ENCODE data around the gene ZNF593OS. TPM values are rescaled to one million over a fixed set of nuclear protein-coding genes. Genes with fewer than 3 reads are reported as not detected.

ZNF593OS gene
- total and polyA plus RNA-seq, 10 donors: 0.26 to 0.43 (median 0.26) TPM; not detected in 7

DNA sequence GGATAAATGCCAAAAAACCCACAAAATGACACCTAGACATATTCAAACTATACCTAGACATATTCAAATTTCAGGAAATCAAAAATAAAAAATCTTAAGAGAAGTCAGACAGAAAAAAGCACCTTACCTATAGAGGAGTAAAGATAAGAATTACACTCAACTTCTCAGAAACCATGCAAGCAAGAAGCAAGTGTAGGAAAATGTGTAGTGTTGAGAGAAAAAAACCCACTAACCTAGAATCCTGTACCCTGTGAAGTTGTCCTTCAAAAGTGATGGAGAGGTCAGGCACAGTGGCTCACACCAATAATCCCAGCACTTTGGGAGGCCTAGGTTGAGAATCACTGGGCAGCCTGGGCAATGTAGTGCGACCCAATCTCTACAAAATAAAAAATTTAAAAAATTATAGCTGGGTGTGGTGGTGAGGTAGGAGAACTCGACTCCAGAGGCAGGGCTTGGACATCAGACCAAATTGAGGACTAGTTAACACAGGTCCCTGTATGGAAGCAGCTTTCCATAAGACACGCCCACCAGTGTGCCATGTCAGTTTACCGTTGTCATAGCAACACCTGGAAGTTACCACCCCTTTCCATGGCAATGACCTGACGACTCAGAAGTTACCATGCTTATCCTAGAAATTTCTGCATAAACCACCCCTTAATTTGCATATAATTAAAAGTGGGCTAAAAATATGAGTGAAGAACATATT lies 39.4 kb downstream of the ZNF593OS start:
- intact Hi-C loops (cut with DNase I; ENCODE audit: low total_unique reads): no loop called here
- H3K27ac ChIP-seq: no peak overlapping the region
- no peak overlapping the region for H3K4me3 ChIP-seq
- 81 to 89% (median 86%) methylated on average over 5 of the region's 5 CpGs for WGBS, 5 donors
- peaks cover 0 to 13% (median 7%) of the 10 kb centered on the region in 6 donors for H3K4me1 ChIP-seq
- H3K36me3 ChIP-seq: no peaks in the 10 kb centered on the region
- no peak for TF ChIP-seq POLR2A (IDR thresholded peaks at IDR 0.05)
- TF ChIP-seq, protein P1, sequence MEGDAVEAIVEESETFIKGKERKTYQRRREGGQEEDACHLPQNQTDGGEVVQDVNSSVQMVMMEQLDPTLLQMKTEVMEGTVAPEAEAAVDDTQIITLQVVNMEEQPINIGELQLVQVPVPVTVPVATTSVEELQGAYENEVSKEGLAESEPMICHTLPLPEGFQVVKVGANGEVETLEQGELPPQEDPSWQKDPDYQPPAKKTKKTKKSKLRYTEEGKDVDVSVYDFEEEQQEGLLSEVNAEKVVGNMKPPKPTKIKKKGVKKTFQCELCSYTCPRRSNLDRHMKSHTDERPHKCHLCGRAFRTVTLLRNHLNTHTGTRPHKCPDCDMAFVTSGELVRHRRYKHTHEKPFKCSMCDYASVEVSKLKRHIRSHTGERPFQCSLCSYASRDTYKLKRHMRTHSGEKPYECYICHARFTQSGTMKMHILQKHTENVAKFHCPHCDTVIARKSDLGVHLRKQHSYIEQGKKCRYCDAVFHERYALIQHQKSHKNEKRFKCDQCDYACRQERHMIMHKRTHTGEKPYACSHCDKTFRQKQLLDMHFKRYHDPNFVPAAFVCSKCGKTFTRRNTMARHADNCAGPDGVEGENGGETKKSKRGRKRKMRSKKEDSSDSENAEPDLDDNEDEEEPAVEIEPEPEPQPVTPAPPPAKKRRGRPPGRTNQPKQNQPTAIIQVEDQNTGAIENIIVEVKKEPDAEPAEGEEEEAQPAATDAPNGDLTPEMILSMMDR (IDR thresholded peaks at IDR 0.05 in 8 of 11, conservative IDR thresholded peaks at IDR 0.05 in 3 of 11): no peak
- no peak for TF ChIP-seq POLR2AphosphoS5 (IDR thresholded peaks at IDR 0.05)
- H3K9me3 ChIP-seq: peaks cover 0 to 10% (median 0%) of the 10 kb centered on the region in 8 donors
- DNase-seq: no peak
- H3K27me3 ChIP-seq (replicated peaks in 1 of 7): no peaks in the 10 kb centered on the region

DNA sequence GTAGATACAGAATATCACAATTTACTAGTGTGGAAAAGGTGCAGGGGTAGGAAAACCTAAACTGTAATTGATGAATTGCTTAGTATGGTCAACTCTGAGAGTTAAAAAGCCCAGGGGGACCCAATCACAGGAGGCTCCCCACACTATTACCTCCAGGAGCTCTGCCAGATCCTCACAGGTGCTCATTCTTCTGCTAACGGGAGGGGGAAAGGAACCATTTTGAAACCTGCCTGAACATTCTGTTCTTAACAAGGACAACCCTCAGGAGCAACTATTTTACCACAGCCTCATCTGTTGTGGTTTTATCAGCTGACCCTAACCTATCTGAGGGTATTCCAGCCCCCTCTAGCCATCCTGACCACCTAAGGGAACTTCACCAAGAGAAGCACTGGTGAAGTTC lies 40.9 kb downstream of the ZNF593OS start:
- H3K27ac ChIP-seq: no peak overlapping the region
- DNase-seq: no peak
- H3K4me3 ChIP-seq: no peak overlapping the region
- no peaks in the 10 kb centered on the region for H3K27me3 ChIP-seq (replicated peaks in 1 of 7)
- peaks cover 0 to 29% (median 23%) of the 10 kb centered on the region in 6 donors for H3K4me1 ChIP-seq
- intact Hi-C loops (cut with DNase I; ENCODE audit: low total_unique reads): no loop called here
- TF ChIP-seq, protein P1 (IDR thresholded peaks at IDR 0.05 in 8 of 11, conservative IDR thresholded peaks at IDR 0.05 in 3 of 11): no peak
- TF ChIP-seq POLR2A (IDR thresholded peaks at IDR 0.05): no peak
- H3K36me3 ChIP-seq: no peaks in the 10 kb centered on the region
- WGBS, 5 donors: 65 to 89% (median 71%) methylated on average over 1 of the region's 1 CpG
- H3K9me3 ChIP-seq: peaks cover 0 to 10% (median 0%) of the 10 kb centered on the region in 8 donors

DNA sequence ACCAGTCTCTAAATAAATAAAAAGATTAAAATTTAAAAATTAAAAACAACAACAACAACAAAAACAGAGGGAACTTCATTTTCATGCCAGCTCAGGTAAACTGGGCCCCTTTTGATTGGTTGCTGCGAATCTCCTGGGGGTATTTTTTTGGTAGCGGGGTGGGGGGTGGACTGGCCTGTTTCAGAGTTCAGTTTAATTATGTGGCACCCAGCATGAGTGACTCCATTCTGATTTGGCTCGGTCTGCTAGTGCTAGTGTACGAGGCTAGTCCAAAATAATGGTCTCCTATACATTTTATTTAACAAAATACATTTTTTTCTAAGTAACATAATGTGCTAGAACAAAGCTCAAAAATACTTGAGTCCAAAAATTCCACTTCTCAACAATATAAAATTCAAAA lies 41.9 kb downstream of the ZNF593OS start:
- H3K9me3 ChIP-seq: peaks cover 0 to 4% (median 0%) of the 10 kb centered on the region in 8 donors
- H3K4me3 ChIP-seq: no peak overlapping the region
- H3K36me3 ChIP-seq: no peaks in the 10 kb centered on the region
- no peak for DNase-seq
- H3K27ac ChIP-seq: no peak overlapping the region
- H3K27me3 ChIP-seq (replicated peaks in 1 of 7): no peaks in the 10 kb centered on the region
- no peak for TF ChIP-seq POLR2A (IDR thresholded peaks at IDR 0.05)
- WGBS, 5 donors: 86 to 98% (median 94%) methylated on average over 4 of the region's 4 CpGs
- intact Hi-C loops (cut with DNase I; ENCODE audit: low total_unique reads): no loop called here
- peaks cover 0 to 38% (median 28%) of the 10 kb centered on the region in 6 donors for H3K4me1 ChIP-seq

DNA sequence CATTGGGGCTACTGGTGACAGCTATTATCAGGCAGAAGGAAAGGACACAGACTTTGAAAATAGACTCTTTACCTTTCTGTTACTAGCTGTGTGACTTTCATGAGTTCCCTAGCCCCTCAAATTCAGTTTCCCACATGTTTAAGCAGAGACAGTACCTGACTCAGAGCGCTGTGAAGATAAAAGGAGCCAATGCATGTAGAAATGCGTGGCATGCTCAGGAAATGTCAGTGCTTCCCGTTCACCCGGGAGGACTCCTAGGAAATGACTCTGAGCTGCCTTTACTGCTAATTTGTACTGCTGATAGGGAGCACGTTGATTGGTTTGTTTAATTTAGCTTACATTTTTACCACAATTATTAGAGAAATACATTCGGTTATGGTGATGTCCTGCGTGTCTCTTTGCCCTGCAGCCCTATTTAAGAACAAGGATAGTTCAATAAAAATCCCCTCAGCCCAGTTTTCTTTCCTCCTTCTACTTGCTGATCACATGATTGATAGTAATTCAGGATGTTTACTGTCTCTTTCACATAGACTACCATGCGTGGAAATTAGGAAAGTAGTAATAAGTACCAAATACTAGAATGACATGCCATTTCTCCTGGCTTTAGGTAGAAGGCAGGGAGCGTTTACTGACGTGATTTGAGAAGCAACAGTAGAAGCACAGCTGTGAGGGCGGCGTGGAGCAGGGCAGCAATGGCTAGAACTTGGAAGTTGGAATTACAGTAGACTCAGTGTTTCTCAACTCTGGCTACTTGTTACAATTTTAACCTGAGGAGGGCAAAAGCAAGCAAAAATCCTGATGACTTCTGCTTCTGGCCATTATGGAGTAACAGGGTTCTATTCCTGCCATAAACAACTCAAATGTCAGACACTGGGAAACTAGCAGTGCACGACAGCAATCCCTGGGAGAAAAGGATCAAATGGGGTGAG lies 44.1 kb downstream of the ZNF593OS start:
- TF ChIP-seq POLR2A (IDR thresholded peaks at IDR 0.05) (no peak), POLR2AphosphoS5 (IDR thresholded peaks at IDR 0.05) (no peak)
- TF ChIP-seq, protein P1 (IDR thresholded peaks at IDR 0.05 in 8 of 11, conservative IDR thresholded peaks at IDR 0.05 in 3 of 11): no peak
- Histone ChIP-seq H3K27ac (peak overlapping the region in 7 of 8 donors; percentile 60 to 87 (median 78)), H3K4me3 (peak overlapping the region in 1 of 8 donors; percentile 44), H3K9me3 (no peaks in the 10 kb centered on the region), H3K36me3 (peaks cover 0 to 14% (median 2%) of the 10 kb centered on the region in 6 donors), H3K4me1 (peaks cover 3 to 61% (median 39%) of the 10 kb centered on the region in 6 donors), H3K27me3 (replicated peaks in 1 of 7) (no peaks in the 10 kb centered on the region)
- WGBS, 5 donors: 28 to 47% (median 40%) methylated on average over 13 of the region's 13 CpGs
- no peak for DNase-seq
- intact Hi-C loops (cut with DNase I; ENCODE audit: low total_unique reads): no loop called here

Measured in spleen (tissue), 11 donors.